SK-N-SH (cell line): ENCODE measurements around the gene SMURF1. TPM values are rescaled to one million over a fixed set of nuclear protein-coding genes. Genes with fewer than 3 reads are reported as not detected.

Source experiments
- CTCF ChIA-PET: fragments of 300-600, 350-600 bp; formaldehyde crosslinking; extraction: SDS; loops from one replicate; lab custom pipeline; 2021; lab: Yijun Ruan, JAX
- POLR2A ChIA-PET: fragments of 350-600 bp; sonication (Branson Sonifier 250); formaldehyde crosslinking; extraction: SDS; loops from one replicate; lab custom pipeline; 2020; ENCODE audit warnings: antibody characterized with exemption, inconsistent platforms; lab: Yijun Ruan, JAX
- DNase-seq: peaks from one replicate; pipeline ENCODE4 v3.0.0; 2012
- H2AFZ ChIP-seq: fragments of 200-600 bp; sonication (generic); 2 replicates; pipeline ENCODE4 v1.8.1; 2016; ENCODE audit warnings: antibody characterized with exemption, mild to moderate bottlenecking, low read depth
- H3F3A ChIP-seq: fragments of 200-600 bp; sonication (generic); replicated peaks from 2 replicates; pipeline ENCODE3; 2016; ENCODE audit warnings: antibody characterized with exemption, mild to moderate bottlenecking; ENCODE audit not compliant: insufficient read depth
- H3K27ac ChIP-seq, 2 experiments: fragments of 200-500 bp in 1 of 2; fragments of 200-600 bp in 1 of 2; sonication (Bioruptor generic) in 1 of 2; sonication (generic), shearing (Covaris generic) in 1 of 2; 2 replicates each; pipeline versions ENCODE4 v1.5.1 to v1.6.1; 2014 to 2016; ENCODE audit warnings: low read depth in 2 of 2, inconsistent platforms in 1 of 2, low read length in 1 of 2, mild to moderate bottlenecking in 1 of 2, mixed read lengths in 1 of 2
- H3K27me3 ChIP-seq: fragments of 200-600 bp; sonication (generic), shearing (Covaris generic); 2 replicates; pipeline ENCODE4 v1.6.1; 2016; ENCODE audit warnings: mixed run types; ENCODE audit not compliant: insufficient read depth
- H3K36me3 ChIP-seq, 2 experiments: fragments of 200-500 bp in 1 of 2; fragments of 200-600 bp in 1 of 2; sonication (Bioruptor generic) in 1 of 2; sonication (generic) in 1 of 2; replicated peaks in 1 of 2; 2 replicates each; pipeline versions ENCODE3 to v1.5.1; 2014 to 2016; ENCODE audit warnings: low read length in 1 of 2, mild to moderate bottlenecking in 1 of 2; ENCODE audit not compliant: insufficient read depth in 2 of 2, control insufficient read depth in 1 of 2
- H3K4me1 ChIP-seq, 2 experiments: fragments of 200-500 bp in 1 of 2; fragments of 200-600 bp in 1 of 2; sonication (Bioruptor generic) in 1 of 2; sonication (generic), shearing (Covaris generic) in 1 of 2; 2 replicates each; pipeline versions ENCODE4 v1.5.1 to v1.6.1; 2014 to 2016; ENCODE audit warnings: low read depth in 1 of 2, low read length in 1 of 2, mixed run types in 1 of 2; ENCODE audit not compliant: insufficient read depth in 2 of 2, control insufficient read depth in 1 of 2
- H3K4me2 ChIP-seq: fragments of 200-600 bp; sonication (generic), shearing (Covaris generic); 2 replicates; pipeline ENCODE4 v1.6.1; 2017; ENCODE audit warnings: mixed run types
- H3K4me3 ChIP-seq, 2 experiments: fragments of 200-500 bp in 1 of 2; fragments of 200-600 bp in 1 of 2; sonication (Bioruptor generic) in 1 of 2; sonication (generic), shearing (Covaris generic) in 1 of 2; 2 replicates each; pipeline versions ENCODE4 v1.5.1 to v1.8.1; 2014 to 2016; ENCODE audit warnings: low read depth in 2 of 2, inconsistent platforms in 1 of 2, low read length in 1 of 2, mild to moderate bottlenecking in 1 of 2, mixed read lengths in 1 of 2, moderate library complexity in 1 of 2
- H3K79me2 ChIP-seq: fragments of 200-600 bp; sonication (generic); 2 replicates; pipeline ENCODE4 v1.8.1; 2017; ENCODE audit warnings: mild to moderate bottlenecking; ENCODE audit not compliant: insufficient read depth
- H3K9ac ChIP-seq: fragments of 200-600 bp; sonication (generic); 2 replicates; pipeline ENCODE4 v1.6.1; 2017; ENCODE audit warnings: mixed run types
- H3K9me2 ChIP-seq: fragments of 200-600 bp; sonication (generic); 2 replicates; pipeline ENCODE4 v1.6.1; 2017; ENCODE audit warnings: mixed run types
- H3K9me3 ChIP-seq: fragments of 200-600 bp; sonication (generic); 2 replicates; pipeline ENCODE4 v1.6.1; 2017; ENCODE audit warnings: mixed run types, mild to moderate bottlenecking, moderate library complexity
- H4K20me1 ChIP-seq: fragments of 200-600 bp; sonication (generic); 2 replicates; pipeline ENCODE4 v1.6.1; 2017; ENCODE audit warnings: mild to moderate bottlenecking, mixed run types; ENCODE audit not compliant: insufficient read depth
- ELF1 ChIP-seq: IDR thresholded peaks from 2 replicates; pipeline ENCODE4 v1.4.0; 2012
- EZH2phosphoT487 ChIP-seq: fragments of 200-600 bp; sonication (generic); IDR thresholded peaks from 2 replicates; pipeline ENCODE4 v1.6.1; 2017; ENCODE audit warnings: low read depth, mixed run types, mild to moderate bottlenecking, antibody characterized with exemption, moderate library complexity, borderline replicate concordance
- FOSL2 ChIP-seq: IDR thresholded peaks from 2 replicates; pipeline ENCODE4 v1.4.0; 2012; ENCODE audit warnings: low read depth, mild to moderate bottlenecking, moderate library complexity, borderline replicate concordance
- FOXJ3 ChIP-seq: sonication (generic); formaldehyde crosslinking; IDR thresholded peaks from 2 replicates; pipeline ENCODE4 v1.5.1; 2020; ENCODE audit warnings: mild to moderate bottlenecking, missing genetic modification reagents
- JUND ChIP-seq: IDR thresholded peaks from 2 replicates; pipeline ENCODE4 v1.4.0; 2012
- MEF2A ChIP-seq: IDR thresholded peaks from 2 replicates; pipeline ENCODE4 v1.4.0; 2012; ENCODE audit warnings: low read depth, borderline replicate concordance
- MXI1 ChIP-seq: IDR thresholded peaks from 2 replicates; pipeline ENCODE4 v1.6.1; 2012; ENCODE audit warnings: mild to moderate bottlenecking, low read depth, low read length, improper control_type of control experiment
- RCOR1 ChIP-seq: fragments of 150-350 bp; IDR thresholded peaks from 2 replicates; pipeline ENCODE4 v1.6.1; 2017; ENCODE audit warnings: antibody characterized with exemption, low read length
- RXRA ChIP-seq: IDR thresholded peaks from 2 replicates; pipeline ENCODE4 v1.4.0; 2012; ENCODE audit warnings: low read depth, mild to moderate bottlenecking, borderline replicate concordance
- TAF1 ChIP-seq: IDR thresholded peaks from 2 replicates; pipeline ENCODE4 v1.6.1; 2012; ENCODE audit warnings: low read depth, mild to moderate bottlenecking, low read length, moderate library complexity, borderline replicate concordance
- TEAD4 ChIP-seq: IDR thresholded peaks from 2 replicates; pipeline ENCODE4 v1.4.0; 2012; ENCODE audit warnings: mild to moderate bottlenecking, borderline replicate concordance; ENCODE audit not compliant: insufficient read depth
- USF2 ChIP-seq: fragments of 150-350 bp; IDR thresholded peaks from 2 replicates; pipeline ENCODE4 v1.6.1; 2017; ENCODE audit warnings: antibody characterized with exemption, low read length, low read depth, borderline replicate concordance
- YY1 ChIP-seq: IDR thresholded peaks from 2 replicates; pipeline ENCODE4 v1.4.0; 2012; ENCODE audit warnings: low read depth, mild to moderate bottlenecking
- ZBTB33 ChIP-seq: IDR thresholded peaks from 2 replicates; pipeline ENCODE4 v1.4.0; 2012; ENCODE audit warnings: low read depth, borderline replicate concordance
- WGBS: methylation state at CpG from one replicate; pipeline ENCODE4 v1.1.6; 2017; ENCODE audit warnings: low lambda C conversion rate; 5-methylcytosine and 5-hydroxymethylcytosine counted together
- polyA plus RNA-seq, 3 experiments: library from polyadenylated mRNA; depleted of rRNA; stranded (reverse); fragments of >200 nt; gene quantifications; 2 replicates each; pipeline ENCODE4 v1.2.3, GENCODE V29; 2012
- TF ChIP-seq, protein P1 (sequence below): fragments of 200-600 bp; sonication (generic); IDR thresholded peaks from 2 replicates; pipeline ENCODE4 v1.6.1; 2017; ENCODE audit warnings: antibody characterized with exemption, mild to moderate bottlenecking, moderate library complexity
- TF ChIP-seq, protein P2 (sequence below): IDR thresholded peaks from 2 replicates; pipeline ENCODE4 v1.6.1; 2012; ENCODE audit warnings: mild to moderate bottlenecking, low read depth, low read length, moderate library complexity

Gene SMURF1
- polyA plus RNA-seq, 1 of the 3 experiments (the other 2 are of a cell fraction), result 12.9 TPM

DNA sequence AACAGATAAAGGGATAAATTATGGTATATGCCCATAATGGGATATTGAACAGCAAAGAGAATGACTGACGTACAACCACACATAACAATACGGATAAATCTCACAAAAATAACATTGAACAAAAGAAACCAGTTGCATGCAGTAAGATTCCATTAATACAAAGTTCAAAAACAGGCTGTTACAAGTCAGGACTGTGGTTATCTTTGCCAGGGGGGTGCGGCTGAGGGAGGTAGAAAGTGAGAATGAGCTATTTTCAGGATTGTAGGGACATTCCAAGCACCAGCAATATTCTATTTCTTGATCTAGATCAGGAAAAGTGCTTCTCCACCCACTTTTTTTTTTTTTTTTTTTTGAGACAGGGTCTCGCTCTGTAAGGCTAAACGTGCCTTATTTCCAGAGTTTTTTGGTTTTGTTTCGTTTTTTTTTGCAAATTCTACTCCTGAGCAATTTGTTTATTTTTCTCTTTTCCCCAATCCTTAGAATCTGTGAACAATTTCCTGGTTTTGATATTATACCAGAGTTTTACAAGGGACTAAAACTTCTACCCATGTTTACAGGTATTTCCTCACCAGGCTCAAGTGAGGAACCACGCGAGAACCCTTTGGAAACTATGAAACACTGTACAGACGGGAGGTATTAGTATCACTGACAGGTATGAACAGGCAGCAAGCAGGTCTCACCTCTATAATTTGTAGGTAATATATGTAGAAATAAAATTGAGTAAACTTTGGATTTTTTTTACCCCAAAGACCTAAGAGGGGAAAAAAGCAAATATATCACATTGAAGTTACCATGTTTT, 9.9 kb downstream of the SMURF1 start:
- 73% methylated on average over 9 of the region's 9 CpGs for WGBS
- H3K36me3 ChIP-seq, result no peaks in the 10 kb centered on the region
- no peak for DNase-seq
- H3K4me2 ChIP-seq, result no peak overlapping the region
- H2AFZ ChIP-seq, result no peak overlapping the region
- H3K27ac ChIP-seq, result no peak overlapping the region
- no peak overlapping the region for H3K9ac ChIP-seq
- ChIA-PET POLR2A (no interaction called here), CTCF (no interaction called here)
- peaks cover 11 to 21% of the 10 kb centered on the region in 2 experiments for H3K4me1 ChIP-seq
- H4K20me1 ChIP-seq, result peaks cover 100% of the 10 kb centered on the region
- H3K9me3 ChIP-seq, result no peaks in the 10 kb centered on the region
- no peaks in the 10 kb centered on the region for H3K27me3 ChIP-seq
- H3F3A ChIP-seq, result peaks cover 20% of the 10 kb centered on the region
- H3K9me2 ChIP-seq, result no peaks in the 10 kb centered on the region
- no peak for TF ChIP-seq EZH2phosphoT487
- TF ChIP-seq RCOR1, result no peak
- no peak for TF ChIP-seq MXI1
- TF ChIP-seq ZBTB33, result no peak
- no peak for TF ChIP-seq TEAD4
- no peak for TF ChIP-seq TAF1
- peaks cover 100% of the 10 kb centered on the region for H3K79me2 ChIP-seq
- H3K4me3 ChIP-seq, result no peak overlapping the region

DNA sequence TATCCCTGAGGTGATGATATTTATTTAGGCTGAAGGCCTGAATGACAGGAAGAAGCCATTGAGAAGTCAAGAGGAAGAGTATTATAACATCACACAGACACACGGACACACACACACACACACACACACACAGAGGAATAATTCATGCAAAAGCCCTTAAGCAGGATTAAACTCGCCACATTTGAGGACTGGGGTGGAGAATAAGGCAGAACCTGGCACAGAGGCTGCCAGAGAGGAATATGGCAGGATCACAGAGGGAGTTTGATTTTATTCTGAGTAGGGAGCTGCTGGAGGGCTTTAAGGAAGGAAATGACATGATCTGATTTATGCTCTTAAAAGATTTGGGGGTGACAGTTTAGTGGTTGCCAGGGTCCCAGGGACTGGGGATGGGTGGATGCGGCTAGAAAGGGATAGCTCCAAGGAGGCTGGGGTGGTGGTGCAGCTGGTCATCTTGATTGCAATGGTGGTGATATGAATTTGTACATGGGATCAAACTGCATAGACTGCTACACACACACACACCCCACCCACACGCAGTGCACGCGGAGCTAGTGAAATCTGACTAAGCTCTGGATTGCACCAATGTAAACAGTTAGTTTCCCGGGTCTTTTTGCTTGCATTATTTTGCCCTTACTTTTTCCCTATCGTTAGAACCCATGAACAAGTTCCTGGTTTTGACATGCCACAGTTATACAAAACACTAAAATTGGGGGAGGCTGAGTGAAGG, 11.2 kb downstream of the SMURF1 start:
- Histone ChIP-seq H3K4me3 (no peak overlapping the region), H3F3A (peaks cover 12% of the 10 kb centered on the region), H3K27ac (no peak overlapping the region), H3K9me3 (no peaks in the 10 kb centered on the region), H3K36me3 (no peaks in the 10 kb centered on the region), H3K9ac (no peak overlapping the region), H3K4me1 (peaks cover 10 to 17% of the 10 kb centered on the region in 2 experiments; a peak in 3 of 4 replicates), H3K4me2 (no peak overlapping the region), H3K79me2 (peaks cover 100% of the 10 kb centered on the region), H4K20me1 (peaks cover 100% of the 10 kb centered on the region), H3K27me3 (no peaks in the 10 kb centered on the region), H3K9me2 (no peaks in the 10 kb centered on the region), H2AFZ (no peak overlapping the region)
- TF ChIP-seq RXRA (no peak), RCOR1 (no peak), FOSL2 (no peak), MEF2A (no peak), USF2 (no peak), YY1 (no peak), FOXJ3 (no peak), ELF1 (no peak), JUND (no peak)
- TF ChIP-seq, protein P1, sequence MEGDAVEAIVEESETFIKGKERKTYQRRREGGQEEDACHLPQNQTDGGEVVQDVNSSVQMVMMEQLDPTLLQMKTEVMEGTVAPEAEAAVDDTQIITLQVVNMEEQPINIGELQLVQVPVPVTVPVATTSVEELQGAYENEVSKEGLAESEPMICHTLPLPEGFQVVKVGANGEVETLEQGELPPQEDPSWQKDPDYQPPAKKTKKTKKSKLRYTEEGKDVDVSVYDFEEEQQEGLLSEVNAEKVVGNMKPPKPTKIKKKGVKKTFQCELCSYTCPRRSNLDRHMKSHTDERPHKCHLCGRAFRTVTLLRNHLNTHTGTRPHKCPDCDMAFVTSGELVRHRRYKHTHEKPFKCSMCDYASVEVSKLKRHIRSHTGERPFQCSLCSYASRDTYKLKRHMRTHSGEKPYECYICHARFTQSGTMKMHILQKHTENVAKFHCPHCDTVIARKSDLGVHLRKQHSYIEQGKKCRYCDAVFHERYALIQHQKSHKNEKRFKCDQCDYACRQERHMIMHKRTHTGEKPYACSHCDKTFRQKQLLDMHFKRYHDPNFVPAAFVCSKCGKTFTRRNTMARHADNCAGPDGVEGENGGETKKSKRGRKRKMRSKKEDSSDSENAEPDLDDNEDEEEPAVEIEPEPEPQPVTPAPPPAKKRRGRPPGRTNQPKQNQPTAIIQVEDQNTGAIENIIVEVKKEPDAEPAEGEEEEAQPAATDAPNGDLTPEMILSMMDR, result no peak
- TF ChIP-seq, protein P2, sequence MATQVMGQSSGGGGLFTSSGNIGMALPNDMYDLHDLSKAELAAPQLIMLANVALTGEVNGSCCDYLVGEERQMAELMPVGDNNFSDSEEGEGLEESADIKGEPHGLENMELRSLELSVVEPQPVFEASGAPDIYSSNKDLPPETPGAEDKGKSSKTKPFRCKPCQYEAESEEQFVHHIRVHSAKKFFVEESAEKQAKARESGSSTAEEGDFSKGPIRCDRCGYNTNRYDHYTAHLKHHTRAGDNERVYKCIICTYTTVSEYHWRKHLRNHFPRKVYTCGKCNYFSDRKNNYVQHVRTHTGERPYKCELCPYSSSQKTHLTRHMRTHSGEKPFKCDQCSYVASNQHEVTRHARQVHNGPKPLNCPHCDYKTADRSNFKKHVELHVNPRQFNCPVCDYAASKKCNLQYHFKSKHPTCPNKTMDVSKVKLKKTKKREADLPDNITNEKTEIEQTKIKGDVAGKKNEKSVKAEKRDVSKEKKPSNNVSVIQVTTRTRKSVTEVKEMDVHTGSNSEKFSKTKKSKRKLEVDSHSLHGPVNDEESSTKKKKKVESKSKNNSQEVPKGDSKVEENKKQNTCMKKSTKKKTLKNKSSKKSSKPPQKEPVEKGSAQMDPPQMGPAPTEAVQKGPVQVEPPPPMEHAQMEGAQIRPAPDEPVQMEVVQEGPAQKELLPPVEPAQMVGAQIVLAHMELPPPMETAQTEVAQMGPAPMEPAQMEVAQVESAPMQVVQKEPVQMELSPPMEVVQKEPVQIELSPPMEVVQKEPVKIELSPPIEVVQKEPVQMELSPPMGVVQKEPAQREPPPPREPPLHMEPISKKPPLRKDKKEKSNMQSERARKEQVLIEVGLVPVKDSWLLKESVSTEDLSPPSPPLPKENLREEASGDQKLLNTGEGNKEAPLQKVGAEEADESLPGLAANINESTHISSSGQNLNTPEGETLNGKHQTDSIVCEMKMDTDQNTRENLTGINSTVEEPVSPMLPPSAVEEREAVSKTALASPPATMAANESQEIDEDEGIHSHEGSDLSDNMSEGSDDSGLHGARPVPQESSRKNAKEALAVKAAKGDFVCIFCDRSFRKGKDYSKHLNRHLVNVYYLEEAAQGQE, result no peak
- CTCF ChIA-PET, result interaction anchor here (1.1 kb wide), 1 partner anchor 12 kb away, joined by 3 read pairs; no protein-coding TSS in a partner anchor
- DNase-seq, result no peak
- POLR2A ChIA-PET, result no interaction called here
- 83% methylated on average over 8 of the region's 8 CpGs for WGBS
